K562 (cell line): Measurements from ENCODE around the gene TRDN. TPM values are rescaled to one million over a fixed set of nuclear protein-coding genes. Genes with fewer than 3 reads are reported as not detected.

Experiments
- ATAC-seq: fragments of 200-7000 bp; cut with Tn5 transposase; 3 replicates; pipeline ENCODE4 v1.9.1; 2020; ENCODE audit warnings: moderate library complexity
- BruUV-seq: library from RNA; stranded (reverse); fragments of 400-500 nt; replicated peaks from 2 replicates; lab custom pipeline; 2021; lab: Mats Ljungman, UMichigan
- CTCF ChIA-PET: fragments of 300-600 bp; formaldehyde crosslinking; extraction: SDS; loops from one replicate; lab custom pipeline; 2021; ENCODE audit warnings: low intra/inter-chr PET ratio; lab: Yijun Ruan, JAX
- POLR2A ChIA-PET: fragments of 300-600, 350-650 bp; sonication (Branson Sonifier 250); formaldehyde crosslinking; extraction: SDS; loops from one replicate; lab custom pipeline; 2021; ENCODE audit warnings: antibody characterized with exemption, inconsistent platforms; lab: Yijun Ruan, JAX
- DNase-seq, 4 experiments: peaks; one replicate each; pipeline versions ENCODE4 v3.0.0 to v3.0.0-alpha.2; 2011 to 2018; ENCODE audit warnings: low spot score in 3 of 4, mixed read lengths in 3 of 4; ENCODE audit errors: extremely low read depth in 1 of 4
- FAIRE-seq: peaks from 2 replicates; lab custom pipeline; 2011; peaks lifted over from hg19 to GRCh38; lab: Jason Lieb, UNC
- H2AFZ ChIP-seq: 2 replicates; pipeline ENCODE4 v1.6.0; 2011; ENCODE audit warnings: low read depth, low read length, control low read depth, inconsistent platforms
- H3K27ac ChIP-seq: fragments of 200-600 bp; 3 replicates; pipeline ENCODE4 v1.8.0; 2011; ENCODE audit warnings: low read depth, mild to moderate bottlenecking, control low read depth, inconsistent platforms, low read length, moderate library complexity, mixed read lengths; ENCODE audit errors: extremely low read depth
- H3K27me3 ChIP-seq, 2 experiments: fragments of 300-600 bp in 1 of 2; 2 replicates in 1 of 2; 3 replicates in 1 of 2; pipeline versions ENCODE4 v1.6.0 to v1.8.0; 2011; ENCODE audit warnings: inconsistent platforms in 2 of 2, low read length in 2 of 2, mild to moderate bottlenecking in 1 of 2, mixed read lengths in 1 of 2, moderate library complexity in 1 of 2; ENCODE audit not compliant: control insufficient read depth in 2 of 2, insufficient read depth in 2 of 2
- H3K36me3 ChIP-seq: fragments of 300-600 bp; 3 replicates; pipeline ENCODE4 v1.8.0; 2011; ENCODE audit warnings: mild to moderate bottlenecking, low read length, inconsistent platforms; ENCODE audit not compliant: control insufficient read depth, insufficient read depth
- H3K4me1 ChIP-seq, 2 experiments: fragments of 200-600 bp in 1 of 2; replicated peaks in 1 of 2; 2 replicates in 1 of 2; 3 replicates in 1 of 2; pipeline versions ENCODE4 v1.5.1 to v1.8.0; 2011; ENCODE audit warnings: inconsistent platforms in 2 of 2, low read length in 2 of 2, mild to moderate bottlenecking in 1 of 2, mixed read lengths in 1 of 2, moderate library complexity in 1 of 2; ENCODE audit not compliant: control insufficient read depth in 2 of 2, insufficient read depth in 2 of 2
- H3K4me2 ChIP-seq: 2 replicates; pipeline ENCODE4 v1.6.1; 2011; ENCODE audit warnings: low read length, control low read depth, inconsistent platforms, mixed read lengths; ENCODE audit not compliant: insufficient read depth
- H3K4me3 ChIP-seq: fragments of 200-600 bp; sonication (generic), shearing (Covaris generic); 2 replicates; pipeline ENCODE4 v1.5.1; 2016; ENCODE audit warnings: control low read depth, inconsistent platforms
- H3K79me2 ChIP-seq: fragments of 200-600 bp; 3 replicates; pipeline ENCODE4 v1.8.0; 2011; ENCODE audit warnings: low read length, inconsistent platforms; ENCODE audit not compliant: control insufficient read depth, insufficient read depth
- H3K9ac ChIP-seq, 2 experiments: 2 replicates each; pipeline versions ENCODE4 v1.6.0 to v1.6.1; 2011; ENCODE audit warnings: low read depth in 2 of 2, low read length in 2 of 2, control low read depth in 1 of 2, inconsistent platforms in 1 of 2, mild to moderate bottlenecking in 1 of 2, mixed read lengths in 1 of 2; ENCODE audit not compliant: insufficient read depth in 1 of 2
- H3K9me1 ChIP-seq: one replicate; pipeline ENCODE4 v1.6.0; 2011; ENCODE audit warnings: inconsistent platforms, mild to moderate bottlenecking, low read length, moderate library complexity; ENCODE audit not compliant: control insufficient read depth, insufficient read depth
- H3K9me3 ChIP-seq: replicated peaks from 2 replicates; pipeline ENCODE4 v1.5.1; 2011; ENCODE audit warnings: low read depth, low read length, inconsistent platforms; ENCODE audit not compliant: control insufficient read depth, insufficient read depth
- H4K20me1 ChIP-seq: replicated peaks from 2 replicates; pipeline ENCODE4 v1.6.1; 2011; ENCODE audit warnings: low read length, inconsistent platforms, mixed read lengths; ENCODE audit not compliant: control insufficient read depth, insufficient read depth
- C11orf30 ChIP-seq: fragments of 450-650 bp; IDR thresholded peaks from 2 replicates; pipeline ENCODE4 v1.6.1; 2016; ENCODE audit warnings: low read depth, mild to moderate bottlenecking
- MAFF ChIP-seq: IDR thresholded peaks from 2 replicates; pipeline ENCODE4 v1.6.1; 2012; ENCODE audit warnings: low read length, improper control_type of control experiment
- MAFG ChIP-seq: fragments of 450-650 bp; conservative IDR thresholded peaks from 2 replicates; pipeline ENCODE4 v1.6.1; 2016; ENCODE audit warnings: missing genetic modification characterization, missing compliant biosample characterization
- RAD21 ChIP-seq, 2 experiments: fragments of 250-450 bp in 1 of 2; fragments of 450-650 bp in 1 of 2; sonication (Bioruptor Pico) in 1 of 2; formaldehyde crosslinking in 1 of 2; IDR thresholded peaks in 1 of 2; conservative IDR thresholded peaks in 1 of 2; 2 replicates each; pipeline versions ENCODE4 v1.4.0 to v1.8.0; 2020 to 2022; ENCODE audit warnings: mild to moderate bottlenecking in 2 of 2, moderate library complexity in 1 of 2
- ZNF316 ChIP-seq: fragments of 450-650 bp; IDR thresholded peaks from 2 replicates; pipeline ENCODE4 v1.6.1; 2016
- WGBS: fragments of 100-300 bp; shearing (Covaris generic); methylation state at CpG from one replicate; pipeline ENCODE4 v1.1.6; 2016; ENCODE audit warnings: low coverage, mixed read lengths; ENCODE audit not compliant: insufficient coverage; ENCODE audit errors: missing lambda C conversion rate; 5-methylcytosine and 5-hydroxymethylcytosine counted together
- in situ Hi-C: fragments of 300-500 bp; cut with MboI; formaldehyde crosslinking; loops from 4 replicates; pipeline ENCODE4 v1.15.0; 2018; ENCODE audit warnings: inconsistent platforms, mixed read lengths
- intact Hi-C: fragments of 100-400 bp; cut with micrococcal nuclease; formaldehyde crosslinking; loops from 2 replicates; pipeline ENCODE4 v1.14.2; 2022
- polyA plus RNA-seq, 8 experiments: library from polyadenylated mRNA; depleted of rRNA in 4 of 8; stranded (reverse) in 5 of 8; unstranded in 3 of 8; fragments of >200 nt; fragmentation: Nextera tagmentation in 2 of 8; fragmentation: Illumina TruSeq in 1 of 8; extraction: Ambion mirVana in 2 of 8; extraction: Trizol in 1 of 8; gene quantifications; 2 replicates each; pipeline versions ENCODE4 v1.2.1 to v1.2.3, GENCODE V29; 2011 to 2014; ENCODE audit warnings: inconsistent platforms in 1 of 8, missing spikeins in 1 of 8
- total RNA-seq, 7 experiments: library from RNA; depleted of rRNA in 6 of 7; stranded (reverse); fragments of >200 nt in 6 of 7; fragmentation: Illumina TruSeq in 2 of 7; extraction: Trizol in 2 of 7; gene quantifications; 2 replicates each; pipeline versions ENCODE4 v1.2.1 to v1.2.3, GENCODE V29; 2011 to 2021; ENCODE audit warnings: low replicate concordance in 1 of 7
- TF ChIP-seq, protein P1 (sequence below): sonication (generic); formaldehyde crosslinking; IDR thresholded peaks from 2 replicates; pipeline ENCODE4 v1.8.1; 2023; ENCODE audit warnings: mild to moderate bottlenecking, missing genetic modification reagents

TRDN gene
- total and polyA plus RNA-seq, 9 of the 15 experiments (the other 6 are each of a cell fraction or from before 2014, with no cell fraction given): 0.05 to 0.50 (median 0.16) TPM

DNA sequence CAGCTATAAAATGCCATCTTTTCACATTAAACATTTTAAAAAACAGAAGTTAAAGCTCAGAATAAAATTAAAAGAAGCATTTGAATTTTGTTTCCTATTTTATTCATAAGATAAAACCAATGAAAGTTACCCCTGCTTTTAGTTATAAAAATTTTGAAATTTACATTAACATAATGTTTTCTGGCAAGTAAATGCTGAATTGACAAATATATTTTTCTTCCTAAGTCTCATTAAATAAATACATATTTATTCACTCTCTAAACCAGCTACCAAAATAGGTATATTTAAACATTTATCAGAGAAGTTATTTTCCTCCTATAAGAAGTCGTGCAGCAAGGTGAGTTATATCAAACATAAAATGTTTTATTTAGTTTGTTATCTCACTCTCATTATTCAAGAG lies 213.6 kb downstream of the TRDN start:
- Histone ChIP-seq H3K36me3 (no peaks in the 10 kb centered on the region), H3K4me2 (no peak overlapping the region)
- in situ Hi-C loops: loop anchor here (25.0 kb wide), 1 partner anchor 289 kb away; no protein-coding TSS in a partner anchor
- CTCF ChIA-PET: no interaction called here
- TF ChIP-seq MAFG (tag) (peak; percentile 69), ZNF316 (peak; percentile 91), RAD21 (CRISPR knock-in tag; conservative IDR thresholded peaks at IDR 0.05 in 1 of 2, IDR thresholded peaks at IDR 0.05 in 1 of 2) (no peak), C11orf30 (peak; percentile 71), MAFF (peak; percentile 35; the same call in 1 of the 2 replicates)
- TF ChIP-seq, protein P1, sequence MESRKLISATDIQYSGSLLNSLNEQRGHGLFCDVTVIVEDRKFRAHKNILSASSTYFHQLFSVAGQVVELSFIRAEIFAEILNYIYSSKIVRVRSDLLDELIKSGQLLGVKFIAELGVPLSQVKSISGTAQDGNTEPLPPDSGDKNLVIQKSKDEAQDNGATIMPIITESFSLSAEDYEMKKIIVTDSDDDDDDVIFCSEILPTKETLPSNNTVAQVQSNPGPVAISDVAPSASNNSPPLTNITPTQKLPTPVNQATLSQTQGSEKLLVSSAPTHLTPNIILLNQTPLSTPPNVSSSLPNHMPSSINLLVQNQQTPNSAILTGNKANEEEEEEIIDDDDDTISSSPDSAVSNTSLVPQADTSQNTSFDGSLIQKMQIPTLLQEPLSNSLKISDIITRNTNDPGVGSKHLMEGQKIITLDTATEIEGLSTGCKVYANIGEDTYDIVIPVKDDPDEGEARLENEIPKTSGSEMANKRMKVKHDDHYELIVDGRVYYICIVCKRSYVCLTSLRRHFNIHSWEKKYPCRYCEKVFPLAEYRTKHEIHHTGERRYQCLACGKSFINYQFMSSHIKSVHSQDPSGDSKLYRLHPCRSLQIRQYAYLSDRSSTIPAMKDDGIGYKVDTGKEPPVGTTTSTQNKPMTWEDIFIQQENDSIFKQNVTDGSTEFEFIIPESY (CRISPR knock-in tag): no peak
- TF ChIP-seq, all 486 proteins: peak for 4
- no peak for ATAC-seq
- no TSS peak for BruUV-seq
- no peaks in the 10 kb centered on the region for H3K27me3 ChIP-seq
- no peaks in the 10 kb centered on the region for H3K79me2 ChIP-seq
- no peaks in the 10 kb centered on the region for H3K4me1 ChIP-seq
- no peaks in the 10 kb centered on the region for H3K9me1 ChIP-seq
- H3K4me3 ChIP-seq: no peak overlapping the region
- intact Hi-C loops: no loop called here
- no peak overlapping the region for H3K27ac ChIP-seq
- POLR2A ChIA-PET: no interaction called here
- no peak for DNase-seq
- H3K9me3 ChIP-seq: no peaks in the 10 kb centered on the region
- no peak overlapping the region for H2AFZ ChIP-seq
- no peak overlapping the region for H3K9ac ChIP-seq
- no peak for FAIRE-seq
- 9% methylated on average over 1 of the region's 1 CpG for WGBS
- H4K20me1 ChIP-seq: no peaks in the 10 kb centered on the region
